HCT116 (cell line): Measurements from ENCODE around the gene OPN3.

Source experiments
- ATF3 ChIP-seq: IDR thresholded peaks from 2 replicates; pipeline ENCODE4 v1.6.1; 2012
- CEBPB ChIP-seq: IDR thresholded peaks from 2 replicates; pipeline ENCODE4 v1.6.1; 2012; ENCODE audit warnings: low read depth
- CTCF ChIP-seq, 3 experiments: fragments of 200-600 bp in 1 of 3; sonication (generic) in 1 of 3; IDR thresholded peaks in 2 of 3; conservative IDR thresholded peaks in 1 of 3; 2 replicates each; pipeline ENCODE4 v1.5.1; 2012 to 2017; ENCODE audit warnings: low read depth in 2 of 3, low read length in 2 of 3, antibody characterized with exemption in 1 of 3, borderline replicate concordance in 1 of 3, control low read depth in 1 of 3, mild to moderate bottlenecking in 1 of 3, mixed read lengths in 1 of 3, mixed run types in 1 of 3, moderate library complexity in 1 of 3; ENCODE audit not compliant: insufficient read depth in 1 of 3
- EZH2 ChIP-seq: fragments of 200-600 bp; sonication (generic); IDR thresholded peaks from 2 replicates; pipeline ENCODE4 v1.6.1; 2017; ENCODE audit warnings: antibody characterized with exemption, mixed run types
- EZH2phosphoT487 ChIP-seq: fragments of 200-600 bp; IDR thresholded peaks from 2 replicates; pipeline ENCODE4 v1.6.1; 2018; ENCODE audit warnings: antibody characterized with exemption, borderline replicate concordance
- POLR2A ChIP-seq: IDR thresholded peaks from 2 replicates; pipeline ENCODE4 v1.7.0; 2011; ENCODE audit warnings: borderline replicate concordance; ENCODE audit not compliant: insufficient read depth, insufficient read length; ENCODE audit errors: extremely low read depth
- POLR2AphosphoS5 ChIP-seq: IDR thresholded peaks from 2 replicates; pipeline ENCODE4 v1.6.1; 2011; ENCODE audit warnings: mild to moderate bottlenecking, low read depth, low read length, moderate library complexity
- SP1 ChIP-seq: IDR thresholded peaks from 2 replicates; pipeline ENCODE4 v1.6.1; 2012; ENCODE audit warnings: low read depth
- SRF ChIP-seq: IDR thresholded peaks from 2 replicates; pipeline ENCODE4 v1.6.1; 2012; ENCODE audit warnings: low read depth
- YY1 ChIP-seq: IDR thresholded peaks from 2 replicates; pipeline ENCODE4 v1.6.1; 2011; ENCODE audit warnings: low read length, low read depth, moderate library complexity, mild to moderate bottlenecking; ENCODE audit not compliant: insufficient replicate concordance; ENCODE audit errors: extremely low read depth

- TF ChIP-seq POLR2A: no peak
- TF ChIP-seq CTCF (IDR thresholded peaks at IDR 0.05 in 2 of 3, conservative IDR thresholded peaks at IDR 0.05 in 1 of 3; ENCODE audit: borderline replicate concordance in 1 of 3, insufficient read depth in 1 of 3, low read depth in 2 of 3, low read length in 2 of 3): no peak
- TF ChIP-seq SP1: no peak
- TF ChIP-seq EZH2: no peak
- TF ChIP-seq ATF3: no peak
- no peak for TF ChIP-seq POLR2AphosphoS5
- no peak for TF ChIP-seq SRF
- TF ChIP-seq YY1: no peak
- TF ChIP-seq CEBPB: no peak
- no peak for TF ChIP-seq EZH2phosphoT487
These were observed 11.8 kb upstream of the OPN3 start, which contains the start of gene WDR64 for GRCh38 chr1:241652012-241652411.
